GM21737 (cell line): ENCODE results near the gene KCNIP1.
"Not testable (repeated sequence)": the region's sequence is repeated elsewhere in the genome, so short reads cannot be mapped to it uniquely, and the experiment has no call there.

Experiments
- ATAC-seq: cut with Tn5 transposase; IDR thresholded peaks from one replicate; pipeline ENCODE4 v1.9.1; 2021; ENCODE audit warnings: mild to moderate bottlenecking, moderate library complexity; ENCODE audit not compliant: unreplicated experiment

KCNIP1 gene

DNA sequence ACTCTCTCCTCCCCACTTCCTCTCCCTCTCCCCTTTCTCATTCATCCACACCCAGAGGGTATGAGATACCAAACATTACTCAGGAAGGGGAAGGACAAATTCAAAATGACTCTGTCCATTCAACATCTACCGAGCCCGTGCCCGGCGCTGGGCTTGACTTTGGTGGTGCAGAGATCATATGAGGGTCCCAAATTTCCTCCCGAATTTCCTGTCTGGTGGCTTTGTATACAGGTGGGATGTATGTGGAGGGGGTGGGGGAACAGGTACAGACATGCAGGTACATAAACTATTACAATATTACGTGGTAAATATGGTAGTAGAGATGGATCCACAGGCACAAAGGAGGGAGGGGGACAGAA is 257.9 kb downstream of the KCNIP1 start:
- ATAC-seq: no peak

DNA sequence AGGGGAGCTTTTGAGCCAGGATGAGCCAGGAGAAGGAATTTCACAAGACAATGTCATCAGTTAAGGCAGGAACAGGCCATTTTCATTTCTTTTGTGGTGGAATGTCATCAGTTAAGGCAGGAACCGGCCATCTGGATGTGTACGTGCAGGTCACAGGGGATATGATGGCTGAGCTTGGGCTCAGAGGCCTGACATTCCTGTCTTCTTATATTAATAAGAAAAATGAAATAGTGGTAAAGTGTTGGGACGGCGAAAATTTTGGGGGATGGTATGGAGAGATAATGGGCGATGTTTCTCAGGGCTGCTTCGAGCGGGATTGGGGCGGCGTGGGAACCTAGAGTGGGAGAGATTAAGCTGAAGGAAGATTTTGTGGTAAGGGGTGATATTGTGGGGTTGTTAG is 258.5 kb downstream of the KCNIP1 start:
- ATAC-seq: not testable (repeated sequence)

DNA sequence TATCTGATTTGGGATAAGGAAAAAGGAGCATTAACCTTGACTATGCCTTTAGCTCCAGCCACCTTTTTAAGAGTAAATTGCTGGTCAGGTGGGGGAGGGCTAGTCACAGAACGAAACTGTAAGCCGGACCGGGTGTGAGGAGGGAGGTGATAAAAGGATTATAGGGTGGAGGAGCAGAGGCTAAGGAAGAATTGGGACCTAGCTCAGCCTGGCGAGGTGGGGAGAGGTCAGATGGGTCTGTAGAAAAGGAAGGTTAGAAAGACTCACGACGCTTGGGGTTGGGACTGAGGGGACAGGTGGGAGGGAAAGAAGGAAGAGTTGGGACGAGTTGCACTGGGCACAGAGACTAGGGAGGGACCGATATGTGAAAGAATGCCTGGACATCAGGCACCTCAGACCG is 262.0 kb downstream of the KCNIP1 start:
- ATAC-seq: not testable (repeated sequence)

DNA sequence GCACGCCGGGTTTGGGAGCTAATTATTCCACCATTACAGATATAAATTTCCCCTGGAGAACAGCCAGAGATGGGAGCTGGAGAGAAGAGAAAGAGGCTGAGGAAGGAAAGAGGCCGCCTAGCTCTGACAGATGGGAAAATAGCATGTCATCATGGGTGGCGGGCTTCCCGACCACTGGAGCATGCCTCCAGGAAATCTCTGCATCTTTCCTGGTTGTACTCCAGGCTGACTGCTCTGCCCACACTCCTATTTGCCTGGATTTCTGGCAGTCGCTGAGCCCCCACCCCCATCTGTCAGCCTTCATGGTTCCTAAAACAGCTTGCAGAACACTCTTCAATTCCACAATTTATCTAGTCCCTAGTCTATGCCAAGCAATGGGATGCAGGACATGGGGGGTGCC is 265.4 kb downstream of the KCNIP1 start:
- no peak for ATAC-seq

DNA sequence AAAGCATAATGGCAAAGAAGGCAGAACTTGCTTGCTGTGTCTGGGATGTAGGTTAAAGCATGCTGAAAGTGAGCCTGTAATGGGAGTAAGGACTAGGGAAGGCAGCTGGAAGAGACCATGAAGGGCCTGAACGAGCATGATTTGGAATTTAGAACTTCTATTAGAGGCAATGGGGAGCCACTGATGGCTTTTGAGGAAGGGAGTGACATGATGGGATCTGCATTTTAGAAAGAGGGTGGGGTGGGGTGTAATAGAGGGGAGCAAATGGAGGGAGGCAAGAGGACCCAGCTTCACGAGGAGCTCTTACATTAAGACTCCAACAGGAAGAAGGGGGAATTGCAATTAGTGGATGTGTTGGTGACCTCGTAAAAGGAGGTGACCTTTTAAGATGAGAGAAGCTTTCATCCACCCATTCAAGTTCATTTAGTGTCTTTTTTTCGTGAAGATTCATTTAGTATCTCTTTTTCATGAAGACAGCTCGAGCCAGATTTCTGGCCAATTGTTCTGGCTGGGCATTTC is 266.1 kb downstream of the KCNIP1 start:
- ATAC-seq: no peak

DNA sequence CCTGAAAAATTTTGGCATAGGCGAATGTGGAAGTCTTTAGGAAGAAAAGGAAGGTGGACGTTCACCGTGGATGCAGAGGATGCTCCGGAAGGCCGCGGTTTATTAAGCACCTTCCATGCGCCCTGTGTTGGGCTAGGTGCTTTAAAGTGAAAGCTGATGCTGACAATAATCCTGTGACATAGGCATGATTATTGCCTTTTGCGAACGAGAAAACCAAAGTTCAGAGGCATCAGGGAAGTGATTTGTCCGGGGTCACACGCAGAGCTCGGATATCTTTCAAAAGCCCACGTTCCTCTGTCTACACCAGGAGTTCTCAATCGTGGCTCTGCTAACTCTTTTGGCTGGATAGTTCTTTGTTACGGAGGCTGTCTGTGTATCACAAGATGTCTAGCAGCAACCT is 267.7 kb downstream of the KCNIP1 start:
- no peak for ATAC-seq

DNA sequence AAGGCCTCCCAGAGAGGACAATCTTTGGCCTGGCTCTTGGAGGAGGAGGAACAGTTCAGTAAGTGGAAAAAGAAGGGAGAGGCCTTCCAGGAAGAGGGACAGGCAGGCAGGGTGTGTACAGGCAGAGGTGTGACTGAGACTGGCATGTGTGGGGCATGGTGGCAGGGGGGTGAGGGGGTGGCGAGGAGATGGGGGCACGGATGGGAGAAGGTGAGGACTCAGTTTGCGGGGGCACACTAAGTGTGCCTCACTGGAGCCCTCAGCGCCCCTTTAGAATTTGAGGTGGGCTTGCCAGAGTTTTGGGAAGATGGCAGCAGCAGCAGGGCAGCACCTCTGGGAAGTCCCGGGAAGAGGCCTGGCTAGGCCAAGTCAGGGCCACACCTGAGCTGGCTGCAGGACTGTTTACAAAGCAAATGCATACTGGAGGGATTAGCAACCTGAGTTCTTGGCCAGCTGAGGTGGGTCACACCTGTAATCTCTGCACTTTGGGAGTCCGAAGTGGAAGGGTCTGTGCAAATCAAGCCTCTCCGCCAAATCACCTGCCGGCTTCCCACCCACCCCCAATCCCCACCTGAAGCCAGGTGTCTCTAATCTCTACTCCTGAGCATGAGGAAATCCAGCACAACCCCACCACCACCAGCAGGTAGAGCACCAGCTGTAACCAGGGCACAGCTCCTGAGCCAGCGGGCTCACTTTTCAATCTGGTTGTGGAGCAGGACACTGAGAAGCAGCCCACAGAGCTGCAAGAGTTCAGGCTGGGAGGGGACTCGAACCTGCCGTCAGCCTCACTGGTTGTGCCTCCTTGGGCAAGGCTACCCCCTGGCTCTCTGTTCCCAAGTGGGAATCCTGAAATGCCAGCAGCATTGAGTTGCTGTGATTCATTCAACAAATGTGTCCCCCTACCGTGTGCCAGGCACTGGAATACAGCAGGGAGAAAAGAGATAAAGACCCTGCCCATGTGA is 269.5 kb downstream of the KCNIP1 start:
- ATAC-seq: no peak

DNA sequence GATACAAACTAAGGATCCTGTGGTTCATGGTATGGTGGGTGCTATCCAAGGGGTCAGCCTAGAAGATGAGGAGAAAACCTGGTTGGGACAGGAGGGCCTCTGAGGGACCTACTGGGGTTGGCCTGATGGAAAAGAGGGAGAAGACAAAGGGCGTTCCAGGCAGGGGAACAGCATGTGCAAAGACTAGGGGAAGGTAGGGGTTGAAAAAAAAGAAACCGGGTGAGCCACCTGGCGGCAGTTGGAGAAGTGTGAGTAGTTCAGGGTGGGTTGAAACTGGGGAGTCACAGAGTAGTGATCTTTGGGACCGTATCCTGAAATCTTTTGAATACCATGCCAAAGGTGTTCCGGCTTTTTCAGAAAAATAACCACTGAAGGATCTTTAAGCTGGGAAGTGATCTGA is 271.0 kb downstream of the KCNIP1 start:
- no peak for ATAC-seq

DNA sequence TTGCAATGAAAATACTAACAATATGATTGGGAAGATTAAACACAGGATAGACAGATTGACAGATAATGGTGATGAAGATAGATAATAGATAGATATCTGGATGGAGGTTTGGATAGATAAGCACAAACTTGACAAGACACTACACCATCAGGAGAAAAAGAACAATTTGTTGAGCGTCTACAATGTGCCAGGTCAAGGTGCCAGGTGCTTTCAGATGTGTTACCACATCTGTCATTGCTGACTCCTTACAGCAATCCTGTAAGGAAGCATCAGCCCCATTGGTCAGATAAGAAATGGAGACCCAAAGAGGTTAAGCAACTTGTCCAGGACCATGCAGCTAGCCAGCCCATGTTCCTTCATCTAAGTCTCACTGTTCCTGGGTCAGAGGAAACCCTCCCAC is 278.1 kb downstream of the KCNIP1 start:
- no peak for ATAC-seq

DNA sequence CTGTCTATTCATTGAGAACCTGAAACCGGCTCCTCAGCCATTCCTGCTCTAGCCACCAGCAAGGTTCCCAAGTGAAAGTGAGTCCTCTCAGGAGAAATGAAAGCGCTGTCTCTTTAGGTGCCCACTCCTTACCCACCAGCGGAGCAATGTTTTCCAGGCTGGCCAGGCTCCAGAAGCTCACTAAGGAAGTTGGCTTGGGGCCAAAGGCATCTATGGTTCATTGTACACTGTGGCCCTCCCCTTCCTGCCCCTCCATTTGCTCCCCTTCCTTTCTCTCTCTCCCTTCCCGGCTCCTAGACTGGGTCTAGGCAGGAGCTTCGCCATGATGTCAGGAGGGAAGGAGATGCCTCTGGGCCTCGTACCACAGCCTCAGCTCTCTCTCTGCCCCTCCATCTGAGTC is 278.6 kb downstream of the KCNIP1 start:
- no peak for ATAC-seq

DNA sequence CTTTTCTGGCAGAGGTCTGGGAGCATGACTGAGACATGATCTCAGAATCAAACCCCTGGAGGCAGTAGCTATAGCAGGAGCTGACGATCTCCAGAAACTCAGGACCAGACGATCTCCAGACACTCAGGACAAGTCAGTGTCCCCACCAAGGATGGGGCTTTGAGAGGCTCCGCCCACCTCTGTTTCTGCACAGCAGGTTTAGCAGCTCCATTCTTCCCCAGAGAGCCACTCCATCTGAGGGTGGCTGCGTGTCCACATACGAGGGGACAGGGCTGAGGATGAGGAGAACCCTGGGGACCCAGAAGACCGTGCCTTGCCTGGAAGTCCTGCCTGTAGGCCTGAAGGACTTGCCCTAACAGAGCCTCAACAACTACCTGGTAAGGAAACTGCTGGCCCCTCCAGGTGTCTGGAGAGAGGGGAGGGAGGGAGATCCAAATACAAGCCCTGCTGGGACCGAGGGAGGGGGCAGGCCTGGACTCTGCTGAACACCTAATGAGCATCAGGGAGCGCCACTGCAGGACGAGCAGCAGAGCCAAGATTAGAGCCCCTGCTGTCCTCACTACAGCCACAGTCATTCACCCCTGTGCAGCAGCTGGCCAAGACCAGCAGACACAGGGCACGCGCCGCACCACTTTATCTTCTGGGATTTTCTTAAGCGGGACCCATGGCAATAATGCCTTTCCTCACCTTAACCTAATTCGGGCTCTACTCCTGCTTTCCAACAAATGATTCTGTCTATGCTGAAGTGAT is 279.9 kb downstream of the KCNIP1 start, which contains the start of gene GABRP:
Gene GABRP, plus strand, starts transcription at position 228 of the 750 bp plus-strand sequence. CDS start 4,891 bp downstream, outside the sequence.
- no peak for ATAC-seq

DNA sequence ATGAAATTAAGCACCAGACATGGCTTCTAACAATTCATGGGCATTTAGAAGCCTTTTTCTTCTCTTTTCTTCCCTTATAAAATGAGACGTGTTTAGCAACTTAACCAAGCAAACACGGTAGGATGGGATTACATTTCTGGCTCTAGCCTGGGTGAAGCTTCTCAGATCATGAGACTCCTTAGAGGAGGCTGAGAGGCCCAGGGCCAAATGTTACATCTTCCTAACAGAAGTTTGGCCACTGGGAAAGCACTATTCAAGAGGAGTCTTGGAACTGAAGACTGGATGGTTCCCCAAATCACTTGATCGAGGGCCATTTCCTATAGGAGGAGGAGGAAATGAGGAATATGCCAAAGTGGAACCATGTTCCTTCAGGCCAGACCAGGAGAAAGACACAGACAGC is 281.6 kb downstream of the KCNIP1 start:
- ATAC-seq: no peak
